Measurements from ENCODE around the gene ATG10. TPM values are rescaled to one million over a fixed set of nuclear protein-coding genes. Genes with fewer than 3 reads are reported as not detected.

ATG10 gene
- polyA plus RNA-seq, 4 donors = 3.5 to 7.8 (median 5.5) TPM

Other genes starting within 250 kb of the ATG10 start
- gene SSBP2, start 220.9 kb upstream of the ATG10 start, polyA plus RNA-seq = 10 to 100 TPM in 3 of 4 donors, 1 to 10 TPM in 1; 2.9 to 17.9 (median 11.8) TPM

All from small intestine (tissue), 4 donors.